Liver (tissue), 3 donors: Measurements from ENCODE around the gene ZNF2.

Source experiments
- ATF3 ChIP-seq: IDR thresholded peaks from 2 replicates; pipeline ENCODE4 v1.6.1; 2016; ENCODE audit warnings: antibody characterized with exemption
- CTCF ChIP-seq: fragments of 150-350 bp; IDR thresholded peaks from 2 replicates; pipeline ENCODE4 v1.5.1; 2017; ENCODE audit warnings: improper control_type of control experiment, low read depth, low read length; ENCODE audit not compliant: missing input control
- EGR1 ChIP-seq, 2 donors: IDR thresholded peaks; 2 replicates each; pipeline ENCODE4 v1.6.1; 2016 to 2018; ENCODE audit warnings: antibody characterized with exemption in 2 of 2, low read depth in 2 of 2
- FOXA1 ChIP-seq: IDR thresholded peaks from 2 replicates; pipeline ENCODE4 v1.6.1; 2016; ENCODE audit warnings: antibody characterized with exemption
- JUND ChIP-seq, 2 donors: IDR thresholded peaks; 2 replicates each; pipeline ENCODE4 v1.6.1; 2016; ENCODE audit warnings: antibody characterized with exemption in 2 of 2
- MAX ChIP-seq: IDR thresholded peaks from 2 replicates; pipeline ENCODE4 v1.6.1; 2016; ENCODE audit warnings: antibody characterized with exemption
- RAD21 ChIP-seq, 2 donors: IDR thresholded peaks; 2 replicates each; pipeline ENCODE4 v1.6.1; 2016; ENCODE audit warnings: antibody characterized with exemption in 2 of 2, mild to moderate bottlenecking in 2 of 2
- REST ChIP-seq: IDR thresholded peaks from 2 replicates; pipeline ENCODE4 v1.6.1; 2016; ENCODE audit warnings: antibody characterized with exemption, mild to moderate bottlenecking
- RXRA ChIP-seq, 2 donors: IDR thresholded peaks; 2 replicates each; pipeline ENCODE4 v1.6.1; 2017 to 2018; ENCODE audit warnings: antibody characterized with exemption in 2 of 2, mild to moderate bottlenecking in 1 of 2
- TAF1 ChIP-seq: conservative IDR thresholded peaks from 2 replicates; pipeline ENCODE4 v1.6.1; 2016; ENCODE audit warnings: antibody characterized with exemption, mild to moderate bottlenecking
- YY1 ChIP-seq: IDR thresholded peaks from 2 replicates; pipeline ENCODE4 v1.6.1; 2016; ENCODE audit warnings: antibody characterized with exemption, mild to moderate bottlenecking
- donor health status: healthy.
- donor health status: healthy.

GRCh38 chr2:95149397-95149984, 16.1 kb upstream of the ZNF2 start:
- TF ChIP-seq CTCF (no peak), JUND (IDR thresholded peaks at IDR 0.05) (no peak), YY1 (no peak), ATF3 (no peak), TAF1 (no peak), RXRA (IDR thresholded peaks at IDR 0.05) (no peak), RAD21 (IDR thresholded peaks at IDR 0.05) (no peak), FOXA1 (no peak), MAX (no peak), EGR1 (IDR thresholded peaks at IDR 0.05; ENCODE audit: low read depth in 2 of 2) (no peak), REST (no peak)
